OCI-LY1 (cell line): Measurements from ENCODE around the gene RGS19.

Source experiments
- H2AFZ ChIP-seq: fragments of 200-600 bp; sonication (generic), shearing (Covaris generic); 2 replicates; pipeline ENCODE4 v1.6.0; 2014; ENCODE audit warnings: antibody characterized with exemption, mild to moderate bottlenecking, low read length
- H3F3A ChIP-seq: fragments of 200-600 bp; sonication (generic), shearing (Covaris generic); 2 replicates; pipeline ENCODE4 v1.6.0; 2014; ENCODE audit warnings: mild to moderate bottlenecking, antibody characterized with exemption, low read length, moderate library complexity; ENCODE audit not compliant: insufficient read depth
- H3K27ac ChIP-seq: fragments of 200-600 bp; sonication (generic); 2 replicates; pipeline ENCODE4 v1.5.1; 2014; ENCODE audit warnings: low read length, mixed run types, mild to moderate bottlenecking, low read depth; ENCODE audit not compliant: poor library complexity, severe bottlenecking
- H3K27me3 ChIP-seq: fragments of 200-600 bp; sonication (generic); 2 replicates; pipeline ENCODE4 v1.6.0; 2014; ENCODE audit warnings: antibody characterized with exemption, mild to moderate bottlenecking, low read length, moderate library complexity; ENCODE audit not compliant: insufficient read depth
- H3K36me3 ChIP-seq: fragments of 200-600 bp; sonication (generic); 2 replicates; pipeline ENCODE4 v1.6.1; 2014; ENCODE audit warnings: mild to moderate bottlenecking, antibody characterized with exemption, low read length, moderate library complexity, mixed read lengths; ENCODE audit not compliant: insufficient read depth
- H3K4me1 ChIP-seq: fragments of 200-600 bp; sonication (generic); 2 replicates; pipeline ENCODE4 v1.5.1; 2014; ENCODE audit warnings: mild to moderate bottlenecking, low read length, moderate library complexity; ENCODE audit not compliant: insufficient read depth, severe bottlenecking
- H3K4me2 ChIP-seq: fragments of 200-600 bp; sonication (generic), shearing (Covaris generic); 2 replicates; pipeline ENCODE4 v1.6.1; 2014; ENCODE audit warnings: low read length
- H3K4me3 ChIP-seq: fragments of 200-600 bp; sonication (generic); 2 replicates; pipeline ENCODE4 v1.5.1; 2014; ENCODE audit warnings: low read length, low read depth, mild to moderate bottlenecking, mixed read lengths; ENCODE audit not compliant: poor library complexity, severe bottlenecking
- H3K79me2 ChIP-seq: fragments of 200-600 bp; shearing (Covaris generic); 2 replicates; pipeline ENCODE4 v1.6.1; 2016; ENCODE audit warnings: mixed run types, low read length, mixed read lengths; ENCODE audit not compliant: insufficient read depth
- H3K9ac ChIP-seq: fragments of 200-600 bp; sonication (generic), shearing (Covaris generic); 2 replicates; pipeline ENCODE4 v1.6.1; 2014; ENCODE audit warnings: mild to moderate bottlenecking, low read length, mixed read lengths
- H3K9me2 ChIP-seq: fragments of 200-600 bp; sonication (generic), shearing (Covaris generic); 2 replicates; pipeline ENCODE4 v1.6.1; 2014; ENCODE audit warnings: low read depth, mild to moderate bottlenecking, low read length, mixed read lengths
- H3K9me3 ChIP-seq: fragments of 200-600 bp; shearing (Covaris generic); 2 replicates; pipeline ENCODE4 v1.6.1; 2014; ENCODE audit warnings: low read length, mixed read lengths
- H4K20me1 ChIP-seq: fragments of 200-600 bp; sonication (generic), shearing (Covaris generic); 2 replicates; pipeline ENCODE4 v1.6.0; 2016; ENCODE audit warnings: mild to moderate bottlenecking, low read length; ENCODE audit not compliant: insufficient read depth
- CTCF ChIP-seq: fragments of 200-600 bp; sonication (generic), shearing (Covaris generic); IDR thresholded peaks from 2 replicates; pipeline ENCODE4 v1.5.1; 2017; ENCODE audit warnings: mild to moderate bottlenecking, antibody characterized with exemption, low read length, moderate library complexity, mixed read lengths
- EZH2 ChIP-seq: fragments of 200-600 bp; sonication (generic), shearing (Covaris generic); IDR thresholded peaks from 2 replicates; pipeline ENCODE4 v1.8.0; 2017; ENCODE audit warnings: borderline replicate concordance, mixed run types, mild to moderate bottlenecking, antibody characterized with exemption, low read length, moderate library complexity, mixed read lengths

RGS19 gene

DNA sequence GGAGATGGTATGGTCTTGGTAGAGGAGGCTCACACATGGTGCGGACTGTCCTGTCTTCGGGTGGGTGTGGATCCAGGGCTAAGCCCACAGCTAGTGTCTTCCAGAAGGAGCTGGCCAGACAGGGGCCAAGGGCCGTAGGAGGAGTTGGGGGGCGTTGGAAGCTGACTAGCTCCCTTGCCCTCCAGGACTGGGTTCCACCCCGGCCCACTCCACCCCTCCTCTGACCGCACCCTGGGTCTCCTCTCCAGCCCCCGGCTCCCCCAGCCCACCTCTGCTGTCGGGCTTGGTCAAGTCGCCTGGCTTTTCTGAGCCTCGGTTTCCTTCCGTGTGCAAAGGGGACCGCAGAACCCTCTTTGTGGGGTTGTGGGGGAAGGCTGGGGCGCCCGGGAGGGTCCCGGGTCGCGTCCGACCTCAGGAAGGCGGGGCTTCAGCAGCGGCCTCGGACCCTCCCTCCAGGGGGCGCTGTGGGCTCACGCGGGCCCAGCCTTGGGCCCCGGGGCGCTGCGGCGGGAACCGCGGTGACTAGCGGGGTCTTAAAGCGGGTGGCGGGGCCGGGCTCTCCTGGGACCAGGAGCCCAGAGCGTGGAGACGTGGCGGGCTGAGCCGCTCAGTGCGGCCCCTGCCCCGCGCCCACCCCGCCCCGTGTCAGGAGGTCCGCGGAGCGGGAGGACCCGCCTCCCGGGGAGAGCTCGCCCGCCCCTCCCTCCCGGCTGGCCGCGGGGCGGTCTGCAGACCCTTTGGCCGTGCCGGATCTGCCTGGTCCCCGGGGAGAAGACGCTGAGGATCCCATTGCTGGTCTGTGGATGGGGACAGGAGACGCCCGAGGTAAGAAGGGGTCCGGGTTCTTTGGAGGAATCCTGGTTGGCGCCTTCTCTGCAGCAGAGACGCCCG is 22.7 kb upstream of the RGS19 start:
- TF ChIP-seq CTCF, result peak; percentile 83
- TF ChIP-seq EZH2, result no peak
- no peaks in the 10 kb centered on the region for H3K9me3 ChIP-seq
- no peak overlapping the region for H2AFZ ChIP-seq
- H3K27me3 ChIP-seq, result no peaks in the 10 kb centered on the region
- H3K9ac ChIP-seq, result peak overlapping the region; percentile 45
- H3K4me2 ChIP-seq, result peak overlapping the region; percentile 71
- no peaks in the 10 kb centered on the region for H3K36me3 ChIP-seq
- H4K20me1 ChIP-seq, result no peaks in the 10 kb centered on the region
- no peak overlapping the region for H3K27ac ChIP-seq
- no peaks in the 10 kb centered on the region for H3F3A ChIP-seq
- no peaks in the 10 kb centered on the region for H3K9me2 ChIP-seq
- peaks cover 40% of the 10 kb centered on the region for H3K4me1 ChIP-seq
- no peaks in the 10 kb centered on the region for H3K79me2 ChIP-seq
- peak overlapping the region; percentile 55 for H3K4me3 ChIP-seq

- H3K9me2 ChIP-seq, result no peaks in the 10 kb centered on the region
- no peaks in the 10 kb centered on the region for H3K79me2 ChIP-seq
- H3F3A ChIP-seq, result no peaks in the 10 kb centered on the region
- H3K36me3 ChIP-seq, result no peaks in the 10 kb centered on the region
- no peaks in the 10 kb centered on the region for H3K9me3 ChIP-seq
- H3K27ac ChIP-seq, result peak overlapping the region; percentile 74
- peaks cover 40% of the 10 kb centered on the region for H3K4me1 ChIP-seq
- H2AFZ ChIP-seq, result no peak overlapping the region
- TF ChIP-seq EZH2, result no peak
- TF ChIP-seq CTCF, result no peak
- no peaks in the 10 kb centered on the region for H3K27me3 ChIP-seq
- no peaks in the 10 kb centered on the region for H4K20me1 ChIP-seq
- H3K4me3 ChIP-seq, result peak overlapping the region; percentile 55
- H3K4me2 ChIP-seq, result peak overlapping the region; percentile 71; the same call in 1 of the 2 replicates
- H3K9ac ChIP-seq, result peak overlapping the region; percentile 4; the same call in 1 of the 2 replicates
Observed at GRCh38 chr20:64100946-64101688, 21.8 kb upstream of the RGS19 start.

DNA sequence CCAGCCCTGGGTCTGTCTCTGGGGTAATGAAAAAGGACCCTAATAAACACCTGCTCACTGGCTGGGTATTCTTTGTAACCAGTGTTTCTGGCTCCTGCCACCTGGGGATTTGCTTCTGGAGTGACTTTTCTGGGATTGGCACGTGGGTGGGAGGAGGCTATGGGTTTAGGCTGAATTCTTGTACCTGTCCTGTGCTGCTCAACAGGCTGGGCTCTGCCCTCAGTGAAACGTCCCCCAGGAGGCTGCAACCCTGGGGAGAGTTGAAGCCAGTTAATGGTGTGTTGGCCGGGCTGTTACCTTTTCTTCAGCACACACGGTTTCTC is 21.2 kb upstream of the RGS19 start:
- Histone ChIP-seq H3K9ac (peak overlapping the region; percentile 4; the same call in 1 of the 2 replicates), H2AFZ (no peak overlapping the region), H3K4me2 (peak overlapping the region; percentile 25; the same call in 1 of the 2 replicates), H3K79me2 (no peaks in the 10 kb centered on the region), H3K27ac (peak overlapping the region; percentile 74), H3K4me1 (peaks cover 40% of the 10 kb centered on the region), H3K9me3 (no peaks in the 10 kb centered on the region), H3K4me3 (no peak overlapping the region), H3F3A (no peaks in the 10 kb centered on the region), H4K20me1 (no peaks in the 10 kb centered on the region), H3K27me3 (no peaks in the 10 kb centered on the region), H3K36me3 (no peaks in the 10 kb centered on the region), H3K9me2 (no peaks in the 10 kb centered on the region)
- no peak for TF ChIP-seq EZH2
- no peak for TF ChIP-seq CTCF
